ENCODE data around the gene OSCP1.
"Not testable (repeated sequence)": the region's sequence is repeated elsewhere in the genome, so short reads cannot be mapped to it uniquely, and the experiment has no call there.

OSCP1 gene

DNA sequence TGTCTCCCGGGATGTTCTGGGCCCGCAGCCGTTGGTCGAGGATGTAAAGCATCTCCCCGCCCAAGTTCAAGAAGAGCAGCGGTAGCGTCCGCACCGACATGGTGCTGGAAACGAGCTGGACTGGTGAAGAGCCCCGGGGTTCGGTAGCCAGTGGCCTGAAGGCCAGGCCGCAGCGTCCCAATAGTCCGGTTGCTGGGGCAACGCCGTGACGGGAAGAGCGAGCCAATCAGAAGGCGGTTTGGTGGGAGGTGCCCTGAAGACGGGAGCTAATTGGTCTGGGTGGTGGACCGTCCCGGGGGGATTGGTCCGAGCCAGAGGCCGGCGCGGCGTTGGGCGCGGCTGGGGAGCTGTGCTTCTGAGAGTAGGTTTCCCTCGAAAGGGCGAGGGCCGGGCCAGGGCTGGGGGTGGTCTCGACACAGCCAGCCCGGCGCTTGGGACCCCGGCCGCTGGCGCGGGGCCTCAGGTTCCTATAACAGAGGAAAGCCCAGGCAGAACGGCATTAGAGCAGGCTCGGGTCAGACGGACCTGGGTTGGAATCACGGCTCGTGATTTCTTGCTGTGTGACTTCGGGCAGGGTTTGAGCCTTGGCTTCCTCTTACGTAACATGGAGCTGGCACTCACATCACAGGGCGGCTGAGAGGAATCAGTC lies at the start of gene OSCP1:
OSCP1 (minus strand) TSS at position 182 of the 649 bp plus-strand sequence; CDS start at position 100, 82 bp downstream.
- peak; percentile 80 for DNase-seq

- DNase-seq, result no peak
These were observed 47.0 kb upstream of the OSCP1 start for GRCh38 chr1:36497207-36497606.

DNA sequence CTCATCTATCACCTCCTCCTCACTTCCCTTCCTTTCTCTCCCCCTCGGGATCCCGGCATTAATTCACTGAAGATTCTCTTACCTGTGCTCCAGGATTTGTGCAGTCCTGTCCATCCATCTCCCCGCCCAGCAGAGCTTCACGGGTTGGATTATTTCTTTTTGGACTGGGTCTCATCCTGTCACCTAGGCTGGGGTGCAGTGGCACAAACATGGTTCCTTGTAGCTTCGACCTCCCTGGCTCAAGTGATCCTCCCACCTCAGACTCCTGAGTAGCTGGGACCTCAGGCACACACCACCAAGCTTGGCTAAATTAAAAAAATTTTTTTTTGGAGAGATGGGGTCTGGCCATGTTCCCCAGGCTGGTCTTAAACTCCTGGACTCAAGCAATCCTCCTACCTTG lies 44.7 kb upstream of the OSCP1 start:
- DNase-seq, result no peak

GRCh38 chr1:36493524-36493923 lies 43.3 kb upstream of the OSCP1 start:
- DNase-seq, result no peak

DNA sequence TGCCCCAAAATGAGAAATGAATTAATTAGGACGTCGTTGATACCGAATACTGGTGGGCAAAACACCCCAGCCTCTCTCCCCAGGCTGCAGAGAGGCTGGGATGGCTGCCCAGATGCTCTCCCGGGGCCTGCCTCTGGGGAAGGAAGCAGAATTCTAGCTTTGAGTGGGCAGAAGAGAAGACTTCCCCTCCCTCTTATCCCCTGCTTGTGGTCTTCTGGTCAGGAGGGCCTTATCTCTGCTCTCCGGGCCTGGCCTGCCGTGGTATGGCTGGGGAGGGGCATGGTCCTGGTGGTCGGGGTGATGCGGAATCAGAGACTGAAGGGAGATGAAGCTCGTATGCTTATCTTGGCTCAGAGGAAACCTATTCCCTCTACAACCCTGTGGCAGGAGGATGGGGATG lies 42.2 kb upstream of the OSCP1 start:
- DNase-seq, result no peak

- DNase-seq, result not testable (repeated sequence)
These were observed 39.2 kb upstream of the OSCP1 start for GRCh38 chr1:36489258-36490051.

DNA sequence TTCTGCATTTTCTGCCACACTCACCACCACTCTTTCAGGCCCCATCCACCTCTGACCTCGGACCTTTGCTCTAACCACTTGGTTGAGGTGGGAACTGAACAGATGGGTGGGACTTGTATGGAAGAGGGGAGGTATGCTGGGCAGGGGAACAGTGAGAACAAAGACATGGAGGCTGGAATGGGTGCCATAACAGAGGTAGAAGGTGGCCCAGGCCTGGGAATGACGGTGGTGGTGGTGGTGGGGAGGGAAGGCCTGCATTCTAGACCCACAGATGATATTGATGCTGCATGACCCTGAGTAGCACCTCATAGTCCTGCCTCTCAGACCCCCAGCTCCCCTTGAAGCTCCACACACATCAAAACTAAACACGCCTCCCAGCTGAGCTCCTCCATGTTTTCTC lies 37.7 kb upstream of the OSCP1 start:
- DNase-seq, result no peak

DNA sequence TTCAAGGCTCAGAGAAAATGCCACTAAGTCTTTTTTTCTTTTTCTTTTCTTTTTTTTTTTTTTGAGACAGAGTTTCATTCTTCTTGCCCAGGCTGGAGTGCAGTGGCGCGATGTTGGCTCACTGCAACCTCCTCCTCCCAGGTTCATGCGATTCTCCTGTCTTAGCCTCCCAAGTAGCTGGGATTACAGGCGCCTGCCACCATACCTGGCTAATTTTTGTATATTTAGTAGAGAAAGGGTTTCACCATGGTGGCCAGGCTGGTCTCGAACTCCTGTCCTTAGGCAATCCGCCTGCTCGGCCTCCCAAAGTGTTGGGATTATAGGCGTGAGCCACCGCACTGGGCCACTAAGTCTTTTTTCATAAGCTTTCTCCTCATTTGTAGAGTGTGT lies 37.1 kb upstream of the OSCP1 start:
- not testable (repeated sequence) for DNase-seq

- DNase-seq, result no peak
These were observed 36.4 kb upstream of the OSCP1 start for GRCh38 chr1:36486439-36487335.

DNA sequence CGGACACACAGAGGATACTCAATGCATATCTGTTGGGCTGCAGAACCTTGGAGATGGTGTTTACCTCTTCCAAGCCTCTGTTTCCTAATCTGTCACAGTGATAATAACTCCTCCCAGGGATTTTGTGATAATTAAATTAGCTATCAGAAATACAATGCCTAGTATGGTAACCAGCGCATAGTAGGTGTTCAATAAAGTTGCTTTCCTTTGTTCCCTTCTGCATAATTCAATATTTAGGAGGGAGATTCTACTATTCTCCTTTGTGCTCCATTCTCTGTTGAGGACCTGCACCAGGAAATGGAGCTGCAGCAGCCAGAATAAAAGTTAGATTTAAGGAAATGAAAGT lies 35.8 kb upstream of the OSCP1 start:
- DNase-seq, result no peak

DNA sequence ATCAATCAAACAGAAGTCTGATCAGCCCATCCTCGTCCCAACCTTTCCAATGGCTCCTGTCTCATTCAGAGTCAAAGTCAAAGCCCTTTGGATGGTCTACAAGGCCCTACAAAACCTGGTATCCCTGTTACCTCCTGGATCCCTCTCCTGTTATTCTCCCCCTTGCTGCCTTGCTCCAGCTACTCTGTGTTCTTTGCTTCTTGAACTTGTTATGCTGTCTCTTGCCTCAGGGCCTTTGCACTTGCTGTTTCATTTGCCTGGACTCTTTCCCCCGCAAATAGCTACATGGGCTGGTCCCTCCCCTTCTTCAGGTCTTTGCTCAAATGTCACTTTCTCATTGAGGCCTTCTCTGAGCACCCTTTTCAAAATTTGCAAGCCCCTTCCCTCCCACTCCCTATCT lies 33.8 kb upstream of the OSCP1 start:
- DNase-seq, result no peak

- no peak for DNase-seq
These were observed 32.6 kb upstream of the OSCP1 start, which contains the start of gene CSF3R for GRCh38 chr1:36482724-36483388. Gene CSF3R, minus strand, starts transcription at chr1:36482913. Its CDS starts 3,417 bp downstream, at chr1:36479496.

DNA sequence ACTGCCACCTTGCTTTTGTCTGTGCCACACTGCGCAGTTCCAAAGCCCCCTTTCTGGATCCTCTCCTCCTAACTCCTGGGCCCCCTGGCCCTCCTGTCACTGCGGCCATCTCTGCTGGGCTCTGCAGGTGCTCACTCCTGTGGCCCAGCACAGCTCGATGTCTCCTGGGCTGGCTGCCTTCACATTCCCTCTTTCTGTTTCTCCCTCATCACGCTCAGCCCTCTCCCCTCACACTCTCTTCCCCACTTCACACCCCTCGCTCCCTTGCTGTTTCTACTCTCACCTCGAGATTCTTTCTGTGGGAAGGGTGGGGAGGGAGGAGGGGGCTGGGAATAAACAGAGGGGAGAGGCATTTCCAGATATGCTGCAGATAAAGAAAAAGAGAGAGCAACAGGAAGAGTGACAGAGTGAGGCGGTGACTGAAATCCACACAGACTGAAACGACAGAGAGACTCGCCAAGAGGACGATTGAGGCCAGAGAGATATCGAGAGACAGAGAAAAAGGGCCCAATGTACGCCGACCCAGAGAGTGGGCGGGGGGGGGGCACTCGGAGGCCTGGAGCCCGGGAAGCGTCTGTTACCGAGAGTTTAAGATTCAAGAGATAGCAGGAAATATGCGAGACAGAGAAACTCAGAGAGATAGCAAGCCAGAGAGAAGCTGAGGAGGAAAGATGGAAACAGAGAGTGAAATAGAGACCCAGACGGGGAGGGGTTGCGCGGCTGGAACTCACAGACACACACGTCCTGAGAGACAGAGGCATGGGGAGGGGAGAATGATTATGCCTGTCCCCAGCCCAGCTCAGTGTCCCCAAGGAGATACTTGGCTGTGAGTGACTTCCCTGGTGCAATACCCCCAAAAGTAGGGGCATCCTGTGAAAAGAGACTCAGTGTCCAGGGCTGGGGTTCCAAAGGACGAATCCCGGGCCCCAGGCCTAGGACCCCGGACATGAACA lies 31.8 kb upstream of the OSCP1 start:
- DNase-seq, result no peak

DNA sequence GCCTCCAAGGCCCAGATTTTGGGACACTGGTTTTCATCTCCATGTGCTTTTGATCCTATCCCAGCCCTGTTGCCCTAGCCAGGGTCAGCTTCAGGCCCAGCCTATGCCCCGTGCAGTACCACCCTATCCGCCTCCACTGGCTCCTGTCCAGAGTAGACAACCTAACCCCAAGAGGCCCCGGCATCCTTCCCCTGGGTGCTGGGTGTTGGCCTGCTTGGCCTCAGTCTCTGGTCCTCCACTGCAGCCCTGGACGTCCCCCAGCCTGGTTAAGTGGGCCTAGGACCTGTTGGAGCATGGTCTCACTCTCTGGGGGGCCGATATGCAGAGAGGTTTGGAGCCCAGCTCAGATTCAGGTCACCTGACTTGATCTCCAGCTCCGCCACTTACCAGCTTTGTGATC lies 30.8 kb upstream of the OSCP1 start:
- no peak for DNase-seq

- DNase-seq, result no peak
These were observed 29.9 kb upstream of the OSCP1 start for GRCh38 chr1:36480161-36480560.

DNA sequence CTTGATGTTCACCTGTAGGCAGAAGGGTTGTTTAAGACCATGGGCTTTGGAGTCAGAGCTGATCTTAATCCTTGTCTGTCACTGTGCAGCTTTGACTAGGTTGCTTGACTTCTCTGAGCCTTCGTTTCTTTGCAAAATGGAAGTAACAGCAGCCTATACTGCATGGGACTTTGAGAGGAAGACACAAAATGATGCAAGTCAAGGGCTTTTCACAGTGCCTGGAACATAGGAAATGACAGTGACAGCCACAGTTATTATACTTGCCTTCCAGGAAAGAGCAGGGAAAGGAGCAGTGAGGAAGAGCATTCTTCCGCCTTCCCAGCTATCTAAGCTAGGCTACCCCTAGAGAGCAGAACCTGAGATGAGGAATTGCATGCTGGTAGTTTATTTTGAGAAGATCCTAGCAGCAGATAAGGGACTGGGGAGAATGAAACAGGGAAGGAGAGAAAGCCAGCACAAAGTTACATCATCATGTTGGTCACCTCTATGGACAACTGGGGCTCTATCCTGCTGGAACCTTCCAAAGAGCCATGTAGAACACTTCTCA lies 29.3 kb upstream of the OSCP1 start:
- no peak for DNase-seq

DNA sequence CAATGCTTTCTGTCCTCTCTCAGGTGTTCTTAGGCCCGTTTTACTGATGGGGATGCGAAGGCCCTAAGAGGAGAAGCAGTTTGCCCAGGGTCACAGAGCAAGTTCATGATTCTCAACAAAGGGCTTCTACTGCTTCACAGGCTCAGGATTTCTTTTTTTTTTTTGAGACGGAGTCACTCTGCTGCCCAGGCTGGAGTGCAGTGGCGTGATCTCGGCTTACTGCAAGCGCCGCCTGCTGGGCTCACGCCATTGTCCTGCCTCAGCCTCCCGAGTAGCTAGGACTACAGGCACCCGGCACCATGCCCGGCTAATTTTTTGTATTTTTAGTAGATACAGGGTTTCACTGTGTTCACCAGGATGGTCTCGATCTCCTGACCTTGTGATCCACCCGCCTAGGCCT lies 27.4 kb upstream of the OSCP1 start:
- DNase-seq, result not testable (repeated sequence)

GRCh38 chr1:36476945-36477344 lies 26.7 kb upstream of the OSCP1 start:
- DNase-seq, result no peak

GRCh38 chr1:36475910-36476604 lies 25.8 kb upstream of the OSCP1 start:
- no peak for DNase-seq

DNA sequence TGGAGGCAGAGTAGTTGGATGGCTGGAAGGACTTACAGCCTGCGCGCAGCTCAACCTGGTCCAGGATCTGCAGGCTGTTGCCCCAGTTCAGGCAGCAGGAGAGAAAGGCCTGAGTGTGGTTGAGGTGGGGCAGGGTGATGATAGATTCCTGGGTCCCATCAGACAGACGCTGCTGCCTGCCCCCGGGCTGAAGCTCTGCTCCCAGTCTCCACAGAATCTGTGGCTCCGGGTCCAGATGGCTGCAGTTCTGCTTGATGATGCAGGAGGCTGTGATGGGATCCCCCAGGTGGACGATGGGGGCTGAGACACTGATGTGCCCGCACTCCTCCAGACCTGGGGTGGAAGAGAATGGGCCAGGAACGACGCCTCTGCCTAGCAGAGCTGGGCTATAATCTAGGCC lies 25.1 kb upstream of the OSCP1 start:
- DNase-seq, result no peak

DNA sequence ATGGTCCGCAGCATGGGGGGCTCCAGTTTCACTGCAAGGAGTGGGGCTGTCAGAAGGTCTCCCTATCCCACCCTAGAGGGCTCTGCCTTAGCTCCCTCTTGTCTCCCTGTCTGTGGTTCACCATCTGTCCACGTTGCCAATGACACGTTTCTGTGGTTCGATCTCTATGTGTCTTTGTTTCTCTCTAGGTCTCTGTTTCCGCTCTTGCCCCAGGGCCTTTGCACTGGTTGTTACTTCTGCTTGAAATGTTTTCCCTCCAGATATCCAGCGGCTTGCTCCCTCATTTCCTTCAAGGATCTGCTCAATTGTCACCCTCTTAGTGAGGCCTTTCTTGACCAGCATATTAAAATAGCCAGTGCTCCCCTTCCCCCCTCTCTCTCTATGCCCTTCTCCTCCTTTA lies 22.4 kb upstream of the OSCP1 start:
- no peak for DNase-seq
